ENCODE data around the gene HK1.

DNA sequence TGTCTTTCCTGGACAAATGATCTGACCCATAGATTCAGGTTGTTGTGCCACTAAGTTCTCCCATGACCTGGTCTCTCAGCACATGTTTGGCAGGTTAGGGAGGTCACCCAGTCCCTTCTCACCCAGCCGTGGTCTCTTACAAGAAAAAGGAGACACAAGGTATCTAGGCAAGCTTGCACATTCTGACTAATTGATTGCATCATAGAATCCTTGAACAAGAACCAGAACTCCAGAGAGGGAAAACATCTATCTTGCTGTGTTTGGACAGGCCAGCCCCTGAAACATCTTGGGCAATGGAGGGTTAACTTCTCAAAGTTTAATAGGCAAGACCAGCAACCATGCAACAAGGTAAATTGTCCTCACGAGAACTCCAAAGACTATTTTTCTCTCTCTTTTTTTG is 8.5 kb upstream of the HK1 start:
- TF ChIP-seq, protein P1, sequence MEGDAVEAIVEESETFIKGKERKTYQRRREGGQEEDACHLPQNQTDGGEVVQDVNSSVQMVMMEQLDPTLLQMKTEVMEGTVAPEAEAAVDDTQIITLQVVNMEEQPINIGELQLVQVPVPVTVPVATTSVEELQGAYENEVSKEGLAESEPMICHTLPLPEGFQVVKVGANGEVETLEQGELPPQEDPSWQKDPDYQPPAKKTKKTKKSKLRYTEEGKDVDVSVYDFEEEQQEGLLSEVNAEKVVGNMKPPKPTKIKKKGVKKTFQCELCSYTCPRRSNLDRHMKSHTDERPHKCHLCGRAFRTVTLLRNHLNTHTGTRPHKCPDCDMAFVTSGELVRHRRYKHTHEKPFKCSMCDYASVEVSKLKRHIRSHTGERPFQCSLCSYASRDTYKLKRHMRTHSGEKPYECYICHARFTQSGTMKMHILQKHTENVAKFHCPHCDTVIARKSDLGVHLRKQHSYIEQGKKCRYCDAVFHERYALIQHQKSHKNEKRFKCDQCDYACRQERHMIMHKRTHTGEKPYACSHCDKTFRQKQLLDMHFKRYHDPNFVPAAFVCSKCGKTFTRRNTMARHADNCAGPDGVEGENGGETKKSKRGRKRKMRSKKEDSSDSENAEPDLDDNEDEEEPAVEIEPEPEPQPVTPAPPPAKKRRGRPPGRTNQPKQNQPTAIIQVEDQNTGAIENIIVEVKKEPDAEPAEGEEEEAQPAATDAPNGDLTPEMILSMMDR (IDR thresholded peaks at IDR 0.05): no peak
- TF ChIP-seq POLR2A (IDR thresholded peaks at IDR 0.05) (no peak), EP300 (IDR thresholded peaks at IDR 0.05) (no peak)

Data from tibial nerve (tissue), 4 donors.